Prostate gland (tissue), 2 donors: ENCODE results near the gene NTN5. TPM values are rescaled to one million over a fixed set of nuclear protein-coding genes. Genes with fewer than 3 reads are reported as not detected.

Experiments used
- DNase-seq: peaks from one replicate; pipeline ENCODE4 v3.0.0-alpha.2; 2019; ENCODE audit warnings: low spot score
- H3K27ac ChIP-seq, 2 donors: fragments of 200-600 bp; sonication (generic); 2 replicates each; pipeline ENCODE4 v1.5.1; 2017 to 2019
- H3K27me3 ChIP-seq: fragments of 200-600 bp; sonication (generic); replicated peaks from 2 replicates; pipeline ENCODE4 v1.5.1; 2019; ENCODE audit not compliant: insufficient read depth
- H3K36me3 ChIP-seq, 2 donors: fragments of 200-600 bp; sonication (generic); 1 replicate in 1 of 2; 2 replicates in 1 of 2; pipeline versions ENCODE4 v1.5.1 to v1.8.1; 2017 to 2019
- H3K4me1 ChIP-seq: fragments of 200-600 bp; sonication (generic); replicated peaks from 2 replicates; pipeline ENCODE4 v1.5.1; 2019
- H3K4me3 ChIP-seq, 2 donors: fragments of 200-600 bp; sonication (generic); 2 replicates each; pipeline ENCODE4 v1.5.1; 2017 to 2019
- H3K9me3 ChIP-seq: fragments of 200-600 bp; sonication (generic); 2 replicates; pipeline ENCODE4 v1.5.1; 2017
- POLR2A ChIP-seq: fragments of 450-650 bp; IDR thresholded peaks from one replicate; pipeline ENCODE4 v1.6.1; 2016; ENCODE audit warnings: antibody characterized with exemption, mild to moderate bottlenecking
- POLR2AphosphoS5 ChIP-seq: sonication (generic); formaldehyde crosslinking; IDR thresholded peaks from one replicate; pipeline ENCODE4 v1.6.1; 2017; ENCODE audit warnings: antibody characterized with exemption
- WGBS: methylation state at CpG from one replicate; pipeline ENCODE4 v1.1.5; 2018; 5-methylcytosine and 5-hydroxymethylcytosine counted together
- intact Hi-C: fragments of 100-400 bp; cut with DNase I; formaldehyde crosslinking; loops from one replicate; pipeline ENCODE4 v1.14.2; 2022
- total RNA-seq, 2 donors: library from RNA; depleted of rRNA; stranded (reverse); fragments of >200 nt; gene quantifications; one replicate each; pipeline ENCODE4 v1.1.0, GENCODE V29; 2016
- TF ChIP-seq, protein P1 (sequence below), 4 experiments: fragments of 200-600 bp in 2 of 4; fragments of 450-650 bp in 2 of 4; sonication (generic) in 2 of 4; IDR thresholded peaks; 1 replicate in 3 of 4; 2 replicates in 1 of 4; pipeline ENCODE4 v1.5.1; 2016 to 2019; ENCODE audit warnings: antibody characterized with exemption in 4 of 4, mild to moderate bottlenecking in 2 of 4, moderate library complexity in 2 of 4

Gene NTN5
- total RNA-seq, 2 donors from 2014 or later, result 0.91 to 2.6 TPM

DNA sequence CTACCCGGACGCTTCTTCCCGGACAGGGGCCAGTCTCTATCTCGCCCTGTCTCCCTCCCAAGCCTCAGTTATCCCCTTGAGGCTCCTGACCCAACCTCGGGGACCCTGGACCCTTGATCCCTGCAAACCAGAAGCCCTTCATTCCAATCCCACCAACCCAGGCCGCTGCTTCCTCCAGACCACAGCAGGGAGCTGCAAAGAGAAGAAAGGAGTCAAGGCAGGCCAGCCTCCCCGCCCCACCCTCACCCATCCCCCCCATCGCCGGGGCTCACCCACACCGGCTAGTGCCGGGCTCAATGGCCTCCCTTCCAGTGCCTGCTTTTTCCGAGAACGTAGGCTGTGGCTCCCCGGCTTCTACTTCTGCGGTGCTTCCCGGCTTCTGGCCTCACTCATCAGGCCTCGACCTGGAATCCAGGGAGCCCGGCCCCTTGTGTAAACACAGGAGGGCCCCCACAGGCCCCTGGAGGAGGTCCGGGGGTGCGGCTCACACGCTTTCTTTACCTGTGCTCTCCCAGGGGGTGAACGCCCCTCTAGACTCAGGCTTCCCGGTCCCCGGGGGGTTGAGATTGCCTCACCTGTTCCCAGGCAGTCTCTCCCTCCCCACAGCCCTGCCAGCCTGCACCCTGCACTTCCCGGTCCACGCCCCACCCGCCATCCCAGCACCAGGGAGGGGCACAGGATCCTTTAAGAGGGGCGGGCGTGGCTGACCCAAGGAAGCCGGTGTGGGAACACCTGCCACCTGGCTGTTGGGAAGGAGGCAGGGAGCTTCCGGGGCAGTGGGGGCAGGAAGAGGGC, 58.2 kb downstream of the NTN5 start, which contains the start of gene FAM83E:
Gene FAM83E (minus strand): TSS at position 641 of the 795 bp plus-strand sequence. CDS start 1,704 bp downstream, outside the sequence.
- Histone ChIP-seq H3K27ac (peak within 1 kb of the TSS; percentile 61 to 88), H3K4me3 (no peak within 1 kb of the TSS), H3K4me1 (peaks cover 26% of the 10 kb centered on the region), H3K27me3 (no peaks in the 10 kb centered on the region), H3K9me3 (no peaks in the 10 kb centered on the region), H3K36me3 (peaks cover 16 to 21% of the 10 kb centered on the region in 2 donors)
- intact Hi-C loops, result no loop called here
- TF ChIP-seq POLR2AphosphoS5 (peak; percentile 24), POLR2A (peak; percentile 31)
- TF ChIP-seq, protein P1, sequence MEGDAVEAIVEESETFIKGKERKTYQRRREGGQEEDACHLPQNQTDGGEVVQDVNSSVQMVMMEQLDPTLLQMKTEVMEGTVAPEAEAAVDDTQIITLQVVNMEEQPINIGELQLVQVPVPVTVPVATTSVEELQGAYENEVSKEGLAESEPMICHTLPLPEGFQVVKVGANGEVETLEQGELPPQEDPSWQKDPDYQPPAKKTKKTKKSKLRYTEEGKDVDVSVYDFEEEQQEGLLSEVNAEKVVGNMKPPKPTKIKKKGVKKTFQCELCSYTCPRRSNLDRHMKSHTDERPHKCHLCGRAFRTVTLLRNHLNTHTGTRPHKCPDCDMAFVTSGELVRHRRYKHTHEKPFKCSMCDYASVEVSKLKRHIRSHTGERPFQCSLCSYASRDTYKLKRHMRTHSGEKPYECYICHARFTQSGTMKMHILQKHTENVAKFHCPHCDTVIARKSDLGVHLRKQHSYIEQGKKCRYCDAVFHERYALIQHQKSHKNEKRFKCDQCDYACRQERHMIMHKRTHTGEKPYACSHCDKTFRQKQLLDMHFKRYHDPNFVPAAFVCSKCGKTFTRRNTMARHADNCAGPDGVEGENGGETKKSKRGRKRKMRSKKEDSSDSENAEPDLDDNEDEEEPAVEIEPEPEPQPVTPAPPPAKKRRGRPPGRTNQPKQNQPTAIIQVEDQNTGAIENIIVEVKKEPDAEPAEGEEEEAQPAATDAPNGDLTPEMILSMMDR (IDR thresholded peaks at IDR 0.05), result peak in 2 of 4 experiments; percentile 13 to 39
- 41% methylated on average over 30 of the region's 31 CpGs for WGBS
- DNase-seq, result peak; percentile 61

DNA sequence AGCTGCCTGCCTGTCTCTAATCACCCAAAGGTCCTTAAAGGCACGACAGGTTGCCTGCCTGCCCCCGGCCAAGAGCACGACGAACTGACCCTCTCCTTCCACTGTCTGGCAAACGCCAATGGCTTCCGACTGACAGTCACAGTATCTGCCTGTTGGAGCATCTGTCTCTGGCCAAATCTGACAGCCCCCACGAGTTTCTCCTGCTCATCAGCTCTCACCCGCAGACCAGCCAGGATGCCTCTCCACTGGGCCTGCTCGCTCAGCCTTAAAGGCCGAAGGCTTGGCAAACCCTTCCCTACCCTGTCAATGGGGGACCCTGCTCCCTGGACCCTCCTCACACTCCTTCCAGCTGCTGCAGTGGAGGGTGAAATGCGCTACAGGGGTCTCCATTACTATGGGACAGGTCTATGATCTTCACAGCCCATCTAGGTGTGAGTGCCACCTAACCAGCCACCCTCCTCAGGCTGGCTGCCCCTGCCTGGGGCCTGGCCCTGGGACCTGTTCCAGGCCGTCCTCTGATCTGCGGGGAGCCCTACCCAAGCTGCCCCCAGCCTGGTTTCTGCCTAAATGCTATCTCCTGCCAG, 58.9 kb downstream of the NTN5 start:
- H3K4me1 ChIP-seq, result peaks cover 26% of the 10 kb centered on the region
- peak overlapping the region; percentile 61 to 88 for H3K27ac ChIP-seq
- WGBS, result 77% methylated on average over 13 of the region's 13 CpGs
- no peaks in the 10 kb centered on the region for H3K27me3 ChIP-seq
- intact Hi-C loops, result no loop called here
- DNase-seq, result no peak
- no peak overlapping the region for H3K4me3 ChIP-seq
- no peaks in the 10 kb centered on the region for H3K9me3 ChIP-seq
- TF ChIP-seq POLR2AphosphoS5, result no peak
- no peak for TF ChIP-seq POLR2A
- TF ChIP-seq, protein P1 (IDR thresholded peaks at IDR 0.05), result no peak
- H3K36me3 ChIP-seq, result peaks cover 16 to 21% of the 10 kb centered on the region in 2 donors

DNA sequence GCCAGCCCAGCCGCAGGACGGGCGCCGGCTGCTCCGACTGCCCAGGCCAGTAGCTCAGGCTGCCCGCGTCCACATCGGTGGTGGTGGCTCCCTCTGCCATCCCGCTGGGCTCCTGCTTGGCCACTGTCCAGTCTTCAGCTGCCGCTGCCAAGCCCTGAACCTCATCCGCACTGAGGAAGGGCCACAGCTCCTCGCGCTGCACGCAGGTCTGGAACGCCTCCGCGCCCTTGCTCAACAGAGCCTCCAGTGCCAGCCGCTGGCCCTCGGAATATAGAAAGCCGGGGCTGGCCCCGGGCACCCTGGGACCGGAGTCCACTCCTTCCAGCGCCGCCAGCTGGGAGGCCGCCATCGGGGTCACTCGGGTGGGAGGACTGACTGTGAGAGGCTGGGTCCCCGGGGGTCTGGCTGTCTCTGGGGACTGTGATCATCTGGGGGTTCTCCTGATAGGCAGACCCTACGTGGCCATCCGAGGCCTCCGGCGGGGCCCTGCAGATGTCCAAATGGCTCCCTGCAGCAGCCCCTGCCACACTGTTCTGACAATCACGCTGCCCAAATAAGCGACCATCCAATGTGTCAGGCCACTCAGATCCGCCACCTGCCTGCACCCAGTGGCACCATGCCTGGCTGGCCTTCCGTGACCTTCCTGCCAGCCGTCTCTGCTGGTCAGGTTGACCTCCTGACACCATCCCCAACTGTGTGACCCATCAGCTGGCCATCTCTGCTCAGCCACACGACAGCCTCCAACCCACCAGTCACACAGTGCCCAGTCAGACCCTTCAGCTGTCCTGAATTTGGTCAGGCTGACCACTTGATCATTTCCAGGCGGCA, 59.6 kb downstream of the NTN5 start:
- TF ChIP-seq, protein P1 (IDR thresholded peaks at IDR 0.05), result no peak
- TF ChIP-seq POLR2A (no peak), POLR2AphosphoS5 (no peak)
- Histone ChIP-seq H3K27me3 (no peaks in the 10 kb centered on the region), H3K4me1 (peaks cover 26% of the 10 kb centered on the region), H3K36me3 (peaks cover 16 to 21% of the 10 kb centered on the region in 2 donors), H3K4me3 (no peak overlapping the region), H3K27ac (no peak overlapping the region), H3K9me3 (no peaks in the 10 kb centered on the region)
- WGBS, result 85% methylated on average over 32 of the region's 39 CpGs
- DNase-seq, result no peak
- intact Hi-C loops, result no loop called here

DNA sequence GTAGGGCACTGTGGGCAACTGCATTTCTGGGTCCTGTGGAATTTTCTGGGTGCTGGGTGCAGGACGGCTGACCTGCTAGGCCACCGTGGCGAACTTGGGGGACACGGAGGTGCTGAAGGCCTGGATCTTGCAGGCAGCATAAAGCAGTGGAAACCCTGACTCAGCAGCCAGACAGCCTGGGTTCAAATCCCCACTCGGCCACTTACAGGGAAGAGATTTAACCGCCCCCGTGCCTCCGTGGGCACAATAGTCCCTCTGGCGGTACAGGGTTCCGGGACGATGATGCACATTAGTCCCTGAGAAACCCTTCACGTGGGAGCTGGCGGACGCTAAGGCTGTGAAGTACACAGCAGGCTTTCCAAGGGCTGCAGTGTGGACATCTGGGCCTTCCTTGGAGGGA, 60.9 kb downstream of the NTN5 start:
- DNase-seq, result no peak
- intact Hi-C loops, result no loop called here
- WGBS, result 93% methylated on average over 14 of the region's 14 CpGs
- Histone ChIP-seq H3K4me3 (no peak overlapping the region), H3K36me3 (peaks cover 16 to 18% of the 10 kb centered on the region in 2 donors), H3K27ac (no peak overlapping the region), H3K27me3 (no peaks in the 10 kb centered on the region), H3K4me1 (peaks cover 18% of the 10 kb centered on the region), H3K9me3 (no peaks in the 10 kb centered on the region)
- no peak for TF ChIP-seq POLR2A
- TF ChIP-seq, protein P1 (IDR thresholded peaks at IDR 0.05), result no peak
- TF ChIP-seq POLR2AphosphoS5, result no peak

Other genes starting within 250 kb of the NTN5 start
- gene GRWD1, start 227.0 kb downstream of the NTN5 start, total RNA-seq, result 10 to 100 TPM; 26.2 to 39.7 TPM
- 1 to 10 TPM in 1 of 2 donors, under 1 TPM in 1; 0.45 to 2.2 TPM for gene KCNJ14, start 217.4 kb downstream of the NTN5 start, total RNA-seq
- 10 to 100 TPM; 50.6 to 97.1 TPM for gene CYTH2, start 203.6 kb downstream of the NTN5 start, total RNA-seq
- gene LMTK3, start 161.2 kb downstream of the NTN5 start, total RNA-seq, result 10 to 100 TPM in 1 of 2 donors, 1 to 10 TPM in 1; 7.4 to 10.2 TPM
- 10 to 100 TPM; 14.6 to 43.0 TPM for gene SULT2B1, start 120.8 kb downstream of the NTN5 start, total RNA-seq
- gene SPACA4, start 66.3 kb downstream of the NTN5 start, total RNA-seq, result 1 to 10 TPM in 1 of 2 donors, under 1 TPM in 1; 0.32 to 6.0 TPM
- gene FAM83E, start 57.9 kb downstream of the NTN5 start, total RNA-seq, result 1 to 10 TPM; 2.8 to 8.8 TPM
- gene RPL18, start 53.8 kb downstream of the NTN5 start, total RNA-seq, result 1,000 to 10,000 TPM; 2,096 to 3,914 TPM
- 10 to 100 TPM; 24.8 to 25.4 TPM for gene SPHK2, start 53.5 kb downstream of the NTN5 start, total RNA-seq
- 10 to 100 TPM; 14.3 to 52.7 TPM for gene DBP, start 35.6 kb downstream of the NTN5 start, total RNA-seq
- gene CA11, start 26.8 kb downstream of the NTN5 start, total RNA-seq, result 10 to 100 TPM in 1 of 2 donors, 1 to 10 TPM in 1; 7.0 to 11.2 TPM
- 1 to 10 TPM; 1.4 to 2.7 TPM for gene FUT2, start 23.0 kb upstream of the NTN5 start, total RNA-seq
- gene MAMSTR, start 46.7 kb upstream of the NTN5 start, total RNA-seq, result 10 to 100 TPM in 1 of 2 donors, 1 to 10 TPM in 1; 2.6 to 13.9 TPM
- 10 to 100 TPM in 1 of 2 donors, 1 to 10 TPM in 1; 9.1 to 16.2 TPM for gene RASIP1, start 67.6 kb upstream of the NTN5 start, total RNA-seq
- 1 to 10 TPM in 1 of 2 donors, not detected in 1; 6.4 TPM for gene IZUMO1, start 73.9 kb upstream of the NTN5 start, total RNA-seq
- gene FUT1, start 79.6 kb upstream of the NTN5 start, total RNA-seq, result 1 to 10 TPM; 2.1 to 4.1 TPM
- gene FGF21, start 82.5 kb upstream of the NTN5 start, total RNA-seq, result not detected
- 10 to 100 TPM; 71.8 to 92.0 TPM for gene BCAT2, start 138.0 kb upstream of the NTN5 start, total RNA-seq
- 10 to 100 TPM; 11.0 to 11.2 TPM for gene HSD17B14, start 163.5 kb upstream of the NTN5 start, total RNA-seq
- 10 to 100 TPM in 1 of 2 donors, 1 to 10 TPM in 1; 9.4 to 22.9 TPM for gene PLEKHA4, start 195.6 kb upstream of the NTN5 start, total RNA-seq
- gene PPP1R15A, start 199.4 kb upstream of the NTN5 start, total RNA-seq, result 10 to 100 TPM; 35.1 to 49.0 TPM
- gene TULP2, start 225.7 kb upstream of the NTN5 start, total RNA-seq, result 10 to 100 TPM in 1 of 2 donors, not detected in 1; 10.7 TPM
- gene NUCB1, start 227.3 kb upstream of the NTN5 start, total RNA-seq, result 100 to 1,000 TPM; 432 to 441 TPM